Measurements from ENCODE around the gene SIRT5.

DNA sequence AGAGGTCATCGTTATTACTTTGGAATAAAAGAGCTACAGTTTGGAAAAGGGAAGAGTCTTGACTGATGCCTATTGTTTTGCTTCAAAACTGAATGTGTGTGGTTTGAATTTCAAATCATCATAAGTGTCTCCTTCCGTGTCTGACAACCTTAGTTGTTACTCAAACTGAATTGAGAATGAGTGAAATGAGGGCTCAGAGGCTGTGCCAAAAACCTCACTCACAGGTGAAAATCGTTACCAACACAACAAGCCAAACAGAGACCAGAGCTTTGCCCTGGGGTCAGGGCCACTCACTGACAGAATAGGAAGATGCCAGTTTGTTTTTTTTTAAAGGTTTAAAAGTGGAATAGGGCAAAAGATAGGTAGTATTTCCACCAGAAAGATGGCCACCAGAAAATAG lies 15.2 kb upstream of the SIRT5 start:
- no peak for TF ChIP-seq POLR2A (IDR thresholded peaks at IDR 0.05)
- TF ChIP-seq, protein P1, sequence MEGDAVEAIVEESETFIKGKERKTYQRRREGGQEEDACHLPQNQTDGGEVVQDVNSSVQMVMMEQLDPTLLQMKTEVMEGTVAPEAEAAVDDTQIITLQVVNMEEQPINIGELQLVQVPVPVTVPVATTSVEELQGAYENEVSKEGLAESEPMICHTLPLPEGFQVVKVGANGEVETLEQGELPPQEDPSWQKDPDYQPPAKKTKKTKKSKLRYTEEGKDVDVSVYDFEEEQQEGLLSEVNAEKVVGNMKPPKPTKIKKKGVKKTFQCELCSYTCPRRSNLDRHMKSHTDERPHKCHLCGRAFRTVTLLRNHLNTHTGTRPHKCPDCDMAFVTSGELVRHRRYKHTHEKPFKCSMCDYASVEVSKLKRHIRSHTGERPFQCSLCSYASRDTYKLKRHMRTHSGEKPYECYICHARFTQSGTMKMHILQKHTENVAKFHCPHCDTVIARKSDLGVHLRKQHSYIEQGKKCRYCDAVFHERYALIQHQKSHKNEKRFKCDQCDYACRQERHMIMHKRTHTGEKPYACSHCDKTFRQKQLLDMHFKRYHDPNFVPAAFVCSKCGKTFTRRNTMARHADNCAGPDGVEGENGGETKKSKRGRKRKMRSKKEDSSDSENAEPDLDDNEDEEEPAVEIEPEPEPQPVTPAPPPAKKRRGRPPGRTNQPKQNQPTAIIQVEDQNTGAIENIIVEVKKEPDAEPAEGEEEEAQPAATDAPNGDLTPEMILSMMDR (IDR thresholded peaks at IDR 0.05): no peak
- TF ChIP-seq POLR2AphosphoS5 (IDR thresholded peaks at IDR 0.05; ENCODE audit: insufficient read depth in 1 of 2, low read depth in 1 of 2): no peak

Data from vagina (tissue), 2 donors.